ENCODE data around the gene SLC23A1. TPM values are rescaled to one million over a fixed set of nuclear protein-coding genes. Genes with fewer than 3 reads are reported as not detected.

The SLC23A1 gene
- polyA plus RNA-seq, 2 of the 4 experiments (the other 2 are of a cell fraction) = 4.3 to 7.7 TPM

DNA sequence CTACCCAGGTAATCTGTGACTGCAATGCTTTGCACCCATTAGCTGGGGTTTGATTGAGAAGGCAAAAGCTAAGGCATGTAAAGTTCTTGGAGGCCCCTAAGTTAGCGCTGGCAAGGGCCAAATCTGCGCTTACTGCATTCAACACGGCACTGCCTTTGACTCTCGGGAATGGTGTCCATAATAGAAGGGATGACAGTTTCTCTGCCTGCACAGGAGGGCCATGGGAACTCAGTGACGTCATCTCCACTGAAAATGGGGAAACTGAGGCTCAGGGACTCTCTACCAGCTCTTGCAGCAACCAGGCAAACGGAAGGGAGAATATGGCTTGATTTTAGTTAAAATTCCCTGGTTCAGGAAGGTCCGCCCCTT, 20.3 kb upstream of the SLC23A1 start (continued):
- TF ChIP-seq RCOR1 (IDR thresholded peaks at IDR 0.05; ENCODE audit: low read depth, low read length) (no peak), CBX2 (IDR thresholded peaks at IDR 0.05; ENCODE audit: borderline replicate concordance, low read depth) (no peak), NFE2L2 (conservative IDR thresholded peaks at IDR 0.05; ENCODE audit: low read length) (no peak), ZC3H11A (IDR thresholded peaks at IDR 0.05) (no peak), JUNB (IDR thresholded peaks at IDR 0.05) (no peak)

DNA sequence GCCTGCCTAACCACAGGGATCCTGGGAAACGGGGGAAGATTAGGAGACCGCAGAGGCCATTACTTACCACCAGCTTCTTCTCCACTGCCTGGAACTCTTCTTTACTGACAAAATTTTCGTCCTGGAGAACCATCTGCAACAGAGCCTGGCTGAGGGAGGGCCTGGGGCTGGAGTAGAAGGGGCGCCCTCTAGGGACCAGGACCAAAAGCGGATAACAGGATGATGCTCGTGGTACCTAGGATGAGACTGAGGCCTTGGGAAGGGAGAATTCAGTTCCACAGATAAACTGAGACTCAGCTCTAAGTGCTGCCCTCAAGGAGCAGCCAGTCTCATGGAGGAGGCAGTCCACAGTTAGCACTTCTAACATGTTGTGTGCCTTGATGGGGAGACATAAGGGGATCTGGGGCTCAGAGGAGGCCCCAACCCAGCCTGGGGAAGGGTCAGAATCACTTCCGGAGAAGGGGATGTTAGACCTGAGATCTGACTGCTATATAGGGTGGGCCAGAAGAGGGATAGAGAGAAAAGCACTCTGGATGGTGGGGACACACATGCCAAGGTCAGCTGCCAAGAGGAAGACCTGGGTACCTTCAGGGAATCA, 19.6 kb upstream of the SLC23A1 start:
- DNase-seq (ENCODE audit: low read depth in 1 of 2, low spot score in 1 of 2) (peak; percentile 63 to 72), FAIRE-seq (no peak), ATAC-seq (peak; percentile 38 to 53; a peak in 3 of 6 replicates)
- Histone ChIP-seq H3K4me1 (peaks cover 18% of the 10 kb centered on the region), H3K4me3 (no peak overlapping the region), H3K27ac (peak overlapping the region in 1 of 2 experiments; percentile 91; a peak in 1 of 6 replicates), H3K9me3 (no peaks in the 10 kb centered on the region), H3K4me2 (peak overlapping the region; percentile 71)
- CTCF ChIA-PET = interaction anchor here (0.9 to 6.1 kb wide), 7 partner anchors 9 to 114 kb away, joined by 3 to 48 read pairs (median 5); partner anchors contain the start of gene PAIP2
- 55% methylated on average over 7 of the region's 7 CpGs for WGBS (ENCODE audit: missing lambda C conversion rate)
- POLR2A ChIA-PET = interaction anchor here (0.9 kb wide), 1 partner anchor 10 kb away, joined by 3 read pairs; no protein-coding TSS in a partner anchor
- TF ChIP-seq, protein P1, sequence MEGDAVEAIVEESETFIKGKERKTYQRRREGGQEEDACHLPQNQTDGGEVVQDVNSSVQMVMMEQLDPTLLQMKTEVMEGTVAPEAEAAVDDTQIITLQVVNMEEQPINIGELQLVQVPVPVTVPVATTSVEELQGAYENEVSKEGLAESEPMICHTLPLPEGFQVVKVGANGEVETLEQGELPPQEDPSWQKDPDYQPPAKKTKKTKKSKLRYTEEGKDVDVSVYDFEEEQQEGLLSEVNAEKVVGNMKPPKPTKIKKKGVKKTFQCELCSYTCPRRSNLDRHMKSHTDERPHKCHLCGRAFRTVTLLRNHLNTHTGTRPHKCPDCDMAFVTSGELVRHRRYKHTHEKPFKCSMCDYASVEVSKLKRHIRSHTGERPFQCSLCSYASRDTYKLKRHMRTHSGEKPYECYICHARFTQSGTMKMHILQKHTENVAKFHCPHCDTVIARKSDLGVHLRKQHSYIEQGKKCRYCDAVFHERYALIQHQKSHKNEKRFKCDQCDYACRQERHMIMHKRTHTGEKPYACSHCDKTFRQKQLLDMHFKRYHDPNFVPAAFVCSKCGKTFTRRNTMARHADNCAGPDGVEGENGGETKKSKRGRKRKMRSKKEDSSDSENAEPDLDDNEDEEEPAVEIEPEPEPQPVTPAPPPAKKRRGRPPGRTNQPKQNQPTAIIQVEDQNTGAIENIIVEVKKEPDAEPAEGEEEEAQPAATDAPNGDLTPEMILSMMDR (IDR thresholded peaks at IDR 0.05) = peak; percentile 58
- TF ChIP-seq RAD21 (conservative IDR thresholded peaks at IDR 0.05 in 1 of 2, IDR thresholded peaks at IDR 0.05 in 1 of 2) = peak in 1 of 2 experiments; percentile 52; a peak in 2 of 5 replicates
- no peak for TF ChIP-seq NFE2L2 (conservative IDR thresholded peaks at IDR 0.05; ENCODE audit: low read length)

DNA sequence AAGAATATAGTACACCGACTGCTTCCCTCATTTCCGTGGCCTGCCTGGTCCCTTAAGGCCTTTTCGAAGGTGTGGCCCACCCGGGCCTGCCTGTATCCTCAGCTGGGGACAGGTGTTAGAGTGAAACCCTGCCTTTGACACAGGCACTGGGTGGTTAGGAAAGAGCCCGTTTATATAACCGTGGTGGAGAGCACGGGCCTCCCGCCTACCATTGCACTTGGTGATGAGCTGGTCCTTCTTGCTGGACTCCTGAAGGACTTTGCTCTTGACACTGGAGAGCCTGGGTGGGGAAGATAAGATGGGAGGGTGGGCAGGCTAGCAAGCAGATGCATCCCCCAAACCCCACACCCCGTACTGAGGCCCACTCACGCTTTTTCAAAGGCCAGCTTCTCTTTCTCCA, 18.4 kb upstream of the SLC23A1 start:
- ChIA-PET CTCF (interaction anchor here (0.9 to 2.5 kb wide), 4 partner anchors 8 to 21 kb away, joined by 3 to 16 read pairs (median 4); no protein-coding TSS in a partner anchor), POLR2A (interaction anchor here (0.6 to 0.9 kb wide), 2 partner anchors 9 to 90 kb away, joined by 3 to 4 read pairs; no protein-coding TSS in a partner anchor)
- no peaks in the 10 kb centered on the region for H3K9me3 ChIP-seq
- TF ChIP-seq TP53 (CRISPR knock-in tag; IDR thresholded peaks at IDR 0.05) (no peak), CBX8 (IDR thresholded peaks at IDR 0.05) (no peak), CBX2 (IDR thresholded peaks at IDR 0.05; ENCODE audit: borderline replicate concordance, low read depth) (no peak), EHF (CRISPR knock-in tag; IDR thresholded peaks at IDR 0.05) (no peak), ZNF302 (CRISPR knock-in tag; IDR thresholded peaks at IDR 0.05) (no peak), RAD21 (conservative IDR thresholded peaks at IDR 0.05 in 1 of 2, IDR thresholded peaks at IDR 0.05 in 1 of 2) (no peak), KDM1A (IDR thresholded peaks at IDR 0.05; ENCODE audit: low read depth) (no peak), CEBPB (IDR thresholded peaks at IDR 0.05) (no peak)
- TF ChIP-seq, protein P2, sequence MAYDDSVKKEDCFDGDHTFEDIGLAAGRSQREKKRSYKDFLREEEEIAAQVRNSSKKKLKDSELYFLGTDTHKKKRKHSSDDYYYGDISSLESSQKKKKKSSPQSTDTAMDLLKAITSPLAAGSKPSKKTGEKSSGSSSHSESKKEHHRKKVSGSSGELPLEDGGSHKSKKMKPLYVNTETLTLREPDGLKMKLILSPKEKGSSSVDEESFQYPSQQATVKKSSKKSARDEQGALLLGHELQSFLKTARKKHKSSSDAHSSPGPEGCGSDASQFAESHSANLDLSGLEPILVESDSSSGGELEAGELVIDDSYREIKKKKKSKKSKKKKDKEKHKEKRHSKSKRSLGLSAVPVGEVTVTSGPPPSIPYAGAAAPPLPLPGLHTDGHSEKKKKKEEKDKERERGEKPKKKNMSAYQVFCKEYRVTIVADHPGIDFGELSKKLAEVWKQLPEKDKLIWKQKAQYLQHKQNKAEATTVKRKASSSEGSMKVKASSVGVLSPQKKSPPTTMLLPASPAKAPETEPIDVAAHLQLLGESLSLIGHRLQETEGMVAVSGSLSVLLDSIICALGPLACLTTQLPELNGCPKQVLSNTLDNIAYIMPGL (CRISPR knock-in tag; IDR thresholded peaks at IDR 0.05; ENCODE audit: borderline replicate concordance) = no peak
- no peak for DNase-seq (ENCODE audit: low read depth in 1 of 2, low spot score in 1 of 2)
- WGBS (ENCODE audit: missing lambda C conversion rate) = 83% methylated on average over 10 of the region's 10 CpGs
- no peak for FAIRE-seq
- H3K27ac ChIP-seq = no peak overlapping the region
- H3K4me3 ChIP-seq = no peak overlapping the region
- no peak for ATAC-seq
- peaks cover 18% of the 10 kb centered on the region for H3K4me1 ChIP-seq
- no peak overlapping the region for H3K4me2 ChIP-seq

DNA sequence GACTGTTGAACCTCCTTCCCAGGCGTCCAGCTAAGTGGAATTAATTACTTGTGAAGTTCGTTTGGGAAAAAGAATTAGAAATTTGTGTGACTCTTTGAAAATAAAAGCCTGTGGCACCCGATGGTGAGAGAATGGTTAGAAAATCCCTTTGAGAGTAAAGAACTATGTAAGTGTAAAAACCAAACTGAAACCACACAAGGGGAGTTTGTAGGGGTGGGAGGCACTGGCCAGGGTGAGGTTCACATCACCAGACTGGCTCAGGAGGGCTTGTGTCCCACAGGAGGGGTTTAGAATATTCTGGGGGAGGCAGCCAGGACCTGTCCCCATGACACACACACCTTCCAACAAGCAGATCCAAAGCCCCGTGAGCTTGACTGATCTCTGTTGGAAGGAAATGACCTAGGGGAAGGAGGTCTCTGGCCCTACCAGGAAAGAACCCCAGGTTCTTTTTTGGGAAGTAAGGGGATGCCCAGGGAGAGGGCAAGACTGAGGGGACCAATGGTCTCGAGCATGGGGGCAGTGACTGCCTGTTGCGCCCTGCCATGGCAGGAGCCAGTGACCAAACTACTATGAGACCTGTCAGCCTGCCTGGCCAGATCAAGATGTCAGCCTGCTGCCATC, 16.5 kb upstream of the SLC23A1 start:
- Histone ChIP-seq H3K4me2 (no peak overlapping the region), H3K27ac (no peak overlapping the region), H3K4me3 (no peak overlapping the region), H3K4me1 (peaks cover 26% of the 10 kb centered on the region), H3K9me3 (no peaks in the 10 kb centered on the region)
- ChIA-PET CTCF (no interaction called here), POLR2A (interaction anchor here (0.7 kb wide), 1 partner anchor 126 kb away, joined by 4 read pairs; no protein-coding TSS in a partner anchor)
- DNase-seq (ENCODE audit: low read depth in 1 of 2, low spot score in 1 of 2) (no peak), FAIRE-seq (no peak), ATAC-seq (no peak)
- 76% methylated on average over 6 of the region's 6 CpGs for WGBS (ENCODE audit: missing lambda C conversion rate)
- TF ChIP-seq HEYL (CRISPR knock-in tag; IDR thresholded peaks at IDR 0.05) (no peak), FOSL2 (IDR thresholded peaks at IDR 0.05) (no peak), FOSL2 (CRISPR knock-in tag; IDR thresholded peaks at IDR 0.05) (no peak)
- TF ChIP-seq, protein P3, sequence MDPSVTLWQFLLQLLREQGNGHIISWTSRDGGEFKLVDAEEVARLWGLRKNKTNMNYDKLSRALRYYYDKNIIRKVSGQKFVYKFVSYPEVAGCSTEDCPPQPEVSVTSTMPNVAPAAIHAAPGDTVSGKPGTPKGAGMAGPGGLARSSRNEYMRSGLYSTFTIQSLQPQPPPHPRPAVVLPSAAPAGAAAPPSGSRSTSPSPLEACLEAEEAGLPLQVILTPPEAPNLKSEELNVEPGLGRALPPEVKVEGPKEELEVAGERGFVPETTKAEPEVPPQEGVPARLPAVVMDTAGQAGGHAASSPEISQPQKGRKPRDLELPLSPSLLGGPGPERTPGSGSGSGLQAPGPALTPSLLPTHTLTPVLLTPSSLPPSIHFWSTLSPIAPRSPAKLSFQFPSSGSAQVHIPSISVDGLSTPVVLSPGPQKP (IDR thresholded peaks at IDR 0.05; ENCODE audit: low read depth, low read length) = no peak
- TF ChIP-seq, protein P4, sequence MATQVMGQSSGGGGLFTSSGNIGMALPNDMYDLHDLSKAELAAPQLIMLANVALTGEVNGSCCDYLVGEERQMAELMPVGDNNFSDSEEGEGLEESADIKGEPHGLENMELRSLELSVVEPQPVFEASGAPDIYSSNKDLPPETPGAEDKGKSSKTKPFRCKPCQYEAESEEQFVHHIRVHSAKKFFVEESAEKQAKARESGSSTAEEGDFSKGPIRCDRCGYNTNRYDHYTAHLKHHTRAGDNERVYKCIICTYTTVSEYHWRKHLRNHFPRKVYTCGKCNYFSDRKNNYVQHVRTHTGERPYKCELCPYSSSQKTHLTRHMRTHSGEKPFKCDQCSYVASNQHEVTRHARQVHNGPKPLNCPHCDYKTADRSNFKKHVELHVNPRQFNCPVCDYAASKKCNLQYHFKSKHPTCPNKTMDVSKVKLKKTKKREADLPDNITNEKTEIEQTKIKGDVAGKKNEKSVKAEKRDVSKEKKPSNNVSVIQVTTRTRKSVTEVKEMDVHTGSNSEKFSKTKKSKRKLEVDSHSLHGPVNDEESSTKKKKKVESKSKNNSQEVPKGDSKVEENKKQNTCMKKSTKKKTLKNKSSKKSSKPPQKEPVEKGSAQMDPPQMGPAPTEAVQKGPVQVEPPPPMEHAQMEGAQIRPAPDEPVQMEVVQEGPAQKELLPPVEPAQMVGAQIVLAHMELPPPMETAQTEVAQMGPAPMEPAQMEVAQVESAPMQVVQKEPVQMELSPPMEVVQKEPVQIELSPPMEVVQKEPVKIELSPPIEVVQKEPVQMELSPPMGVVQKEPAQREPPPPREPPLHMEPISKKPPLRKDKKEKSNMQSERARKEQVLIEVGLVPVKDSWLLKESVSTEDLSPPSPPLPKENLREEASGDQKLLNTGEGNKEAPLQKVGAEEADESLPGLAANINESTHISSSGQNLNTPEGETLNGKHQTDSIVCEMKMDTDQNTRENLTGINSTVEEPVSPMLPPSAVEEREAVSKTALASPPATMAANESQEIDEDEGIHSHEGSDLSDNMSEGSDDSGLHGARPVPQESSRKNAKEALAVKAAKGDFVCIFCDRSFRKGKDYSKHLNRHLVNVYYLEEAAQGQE (IDR thresholded peaks at IDR 0.05) = no peak
- TF ChIP-seq, protein P5, sequence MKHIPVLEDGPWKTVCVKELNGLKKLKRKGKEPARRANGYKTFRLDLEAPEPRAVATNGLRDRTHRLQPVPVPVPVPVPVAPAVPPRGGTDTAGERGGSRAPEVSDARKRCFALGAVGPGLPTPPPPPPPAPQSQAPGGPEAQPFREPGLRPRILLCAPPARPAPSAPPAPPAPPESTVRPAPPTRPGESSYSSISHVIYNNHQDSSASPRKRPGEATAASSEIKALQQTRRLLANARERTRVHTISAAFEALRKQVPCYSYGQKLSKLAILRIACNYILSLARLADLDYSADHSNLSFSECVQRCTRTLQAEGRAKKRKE (CRISPR knock-in tag; IDR thresholded peaks at IDR 0.05; ENCODE audit: low read depth) = no peak

Data from A549 (cell line).